ENCODE data around the gene TMEM178B. TPM values are rescaled to one million over a fixed set of nuclear protein-coding genes. Genes with fewer than 3 reads are reported as not detected.

Gene TMEM178B
- total and polyA plus RNA-seq, 8 donors, result 0.42 to 3.0 (median 2.1) TPM

GRCh38 chr7:141522657-141523342, 448.9 kb downstream of the TMEM178B start:
- Histone ChIP-seq H3K9me3 (no peaks in the 10 kb centered on the region), H3K4me3 (no peak overlapping the region), H3K27me3 (no peaks in the 10 kb centered on the region), H3K27ac (no peak overlapping the region), H3K36me3 (no peaks in the 10 kb centered on the region), H3K4me1 (no peaks in the 10 kb centered on the region)
- FAIRE-seq (no peak), ATAC-seq (no peak), DNase-seq (no peak)
- WGBS, 2 donors, result 82 to 84% methylated on average over 3 of the region's 3 CpGs
- no peak for TF ChIP-seq CTCF (IDR thresholded peaks at IDR 0.05)
- intact Hi-C loops (cut with DNase I), result no loop called here

- no peak for FAIRE-seq
These were observed 452.2 kb downstream of the TMEM178B start for GRCh38 chr7:141525973-141526514.

GRCh38 chr7:141527076-141527475, 453.2 kb downstream of the TMEM178B start:
- Histone ChIP-seq H3K27ac (no peak overlapping the region), H3K36me3 (no peaks in the 10 kb centered on the region), H3K9me3 (no peaks in the 10 kb centered on the region), H3K4me1 (no peaks in the 10 kb centered on the region), H3K4me3 (no peak overlapping the region), H3K27me3 (no peaks in the 10 kb centered on the region)
- no peak for TF ChIP-seq CTCF (IDR thresholded peaks at IDR 0.05)
- no peak for FAIRE-seq
- 69 to 83% methylated on average over 4 of the region's 4 CpGs for WGBS, 2 donors
- intact Hi-C loops (cut with DNase I), result no loop called here
- ATAC-seq, result no peak
- no peak for DNase-seq

More at GRCh38 chr7:141525973-141526514, 452.2 kb downstream of the TMEM178B start:
- no peaks in the 10 kb centered on the region for H3K9me3 ChIP-seq
- no peak overlapping the region for H3K27ac ChIP-seq
- no peak for TF ChIP-seq CTCF (IDR thresholded peaks at IDR 0.05)
- H3K27me3 ChIP-seq, result no peaks in the 10 kb centered on the region
- no peak overlapping the region for H3K4me3 ChIP-seq
- H3K4me1 ChIP-seq, result no peaks in the 10 kb centered on the region
- no peaks in the 10 kb centered on the region for H3K36me3 ChIP-seq
- ATAC-seq (no peak), DNase-seq (no peak)
- intact Hi-C loops (cut with DNase I), result no loop called here

GRCh38 chr7:141528399-141528798, 454.5 kb downstream of the TMEM178B start:
- ATAC-seq (no peak), FAIRE-seq (no peak)
- WGBS, 2 donors, result 88 to 89% methylated on average over 3 of the region's 3 CpGs

More at GRCh38 chr7:141528399-141528798, 454.5 kb downstream of the TMEM178B start:
- H3K27ac ChIP-seq, result no peak overlapping the region
- H3K4me3 ChIP-seq, result no peak overlapping the region
- H3K9me3 ChIP-seq, result no peaks in the 10 kb centered on the region
- no peak for TF ChIP-seq CTCF (IDR thresholded peaks at IDR 0.05)
- DNase-seq, result no peak
- H3K4me1 ChIP-seq, result no peaks in the 10 kb centered on the region
- H3K27me3 ChIP-seq, result no peaks in the 10 kb centered on the region
- intact Hi-C loops (cut with DNase I), result no loop called here
- no peaks in the 10 kb centered on the region for H3K36me3 ChIP-seq

Other genes with a start within 250 kb of the TMEM178B start
- gene BRAF, start 149.1 kb upstream of the TMEM178B start, total RNA-seq, result 10 to 100 TPM; 15.5 to 21.7 (median 16.8) TPM
- 1 to 10 TPM; 5.2 to 6.0 TPM for gene BRAF, start 149.1 kb upstream of the TMEM178B start, polyA plus RNA-seq
- gene MRPS33, start 59.1 kb upstream of the TMEM178B start, total RNA-seq, result 10 to 100 TPM; 19.6 to 36.5 (median 28.3) TPM
- gene MRPS33, start 59.1 kb upstream of the TMEM178B start, polyA plus RNA-seq, result 10 to 100 TPM; 27.5 to 44.9 TPM